ENCODE results near the gene MISP3. TPM values are rescaled to one million over a fixed set of nuclear protein-coding genes. Genes with fewer than 3 reads are reported as not detected.

The MISP3 gene
- total and polyA plus RNA-seq, 9 of the 15 experiments (the other 6 are each of a cell fraction or from before 2014, with no cell fraction given): 0.25 to 5.6 (median 1.6) TPM

- ChIA-PET POLR2A (no interaction called here), CTCF (ENCODE audit: low intra/inter-chr PET ratio) (no interaction called here)
- no peak for FAIRE-seq
Measured at GRCh38 chr19:14086098-14086497, 13.5 kb downstream of the MISP3 start.

More at GRCh38 chr19:14086098-14086497, 13.5 kb downstream of the MISP3 start:
- Histone ChIP-seq H3K27me3 (ENCODE audit: control insufficient read depth in 2 of 2, insufficient read depth in 2 of 2, low read length in 2 of 2) (no peaks in the 10 kb centered on the region), H3K79me2 (ENCODE audit: control insufficient read depth, insufficient read depth, low read length) (peaks cover 13% of the 10 kb centered on the region), H2AFZ (ENCODE audit: low read depth, low read length) (peak overlapping the region; percentile 79; the same call in 1 of the 2 replicates), H3K9me3 (replicated peaks; ENCODE audit: control insufficient read depth, insufficient read depth, low read depth, low read length) (no peaks in the 10 kb centered on the region), H3K9me1 (ENCODE audit: control insufficient read depth, insufficient read depth, low read length) (no peaks in the 10 kb centered on the region), H3K27ac (ENCODE audit: extremely low read depth, low read depth, low read length) (no peak overlapping the region; the same call in 2 of the 3 replicates), H3K9ac (ENCODE audit: insufficient read depth in 1 of 2, low read depth in 2 of 2, low read length in 2 of 2) (peak overlapping the region; percentile 17 to 90; a peak in 2 of 4 replicates), H3K4me3 (peak overlapping the region; percentile 48), H3K4me1 (replicated peaks in 1 of 2; ENCODE audit: control insufficient read depth in 2 of 2, insufficient read depth in 2 of 2, low read length in 2 of 2) (peaks cover 15 to 42% of the 10 kb centered on the region in 2 experiments; a peak in 4 of 5 replicates), H3K4me2 (ENCODE audit: insufficient read depth, low read length) (peak overlapping the region; percentile 81), H3K36me3 (ENCODE audit: control insufficient read depth, insufficient read depth, low read length) (peaks cover 25% of the 10 kb centered on the region; the same call in 2 of the 3 replicates), H4K20me1 (replicated peaks; ENCODE audit: control insufficient read depth, insufficient read depth, low read length) (no peaks in the 10 kb centered on the region)
- WGBS (ENCODE audit: insufficient coverage, low coverage, missing lambda C conversion rate): 28% methylated on average over 5 of the region's 5 CpGs
- in situ Hi-C loops (cut with MboI): no loop called here
- TF ChIP-seq BRD4 (IDR thresholded peaks at IDR 0.05) (no peak), MNT (conservative IDR thresholded peaks at IDR 0.05) (no peak; a peak in 1 of 4 replicates), SMARCE1 (IDR thresholded peaks at IDR 0.05) (no peak), PHF8 (IDR thresholded peaks at IDR 0.05; ENCODE audit: borderline replicate concordance, low read length) (no peak), GATA2 (CRISPR knock-in tag; IDR thresholded peaks at IDR 0.05) (no peak), ZKSCAN1 (IDR thresholded peaks at IDR 0.05; ENCODE audit: low read depth, low read length) (peak; percentile 80; the same call in 1 of the 2 replicates), DPF2 (IDR thresholded peaks at IDR 0.05) (0 out of 2 replicates have a peak, but pooled peaks have one; percentile 3), ETS1 (conservative IDR thresholded peaks at IDR 0.05; ENCODE audit: control insufficient read depth, low read depth, low read length) (no peak), GATAD2B (IDR thresholded peaks at IDR 0.05; ENCODE audit: borderline replicate concordance) (no peak), KDM1A (IDR thresholded peaks at IDR 0.05) (no peak), CGGBP1 (CRISPR knock-in tag; IDR thresholded peaks at IDR 0.05) (no peak)
- DNase-seq (ENCODE audit: extremely low read depth in 1 of 4, low spot score in 3 of 4): no peak
- BruUV-seq (replicated peaks): no TSS peak
- no peak for ATAC-seq
- intact Hi-C loops (cut with micrococcal nuclease): no loop called here
